HUES48 (cell line): ENCODE data around the gene BLOC1S2.

Experiments
- H3K27ac ChIP-seq: one replicate; pipeline ENCODE4 v1.7.0; 2013; ENCODE audit warnings: low read depth, low read length, inconsistent platforms
- H3K27me3 ChIP-seq: 2 replicates; pipeline ENCODE4 v1.6.1; 2013; ENCODE audit warnings: mild to moderate bottlenecking, low read length; ENCODE audit not compliant: control insufficient read depth, insufficient read depth
- H3K36me3 ChIP-seq: 2 replicates; pipeline ENCODE4 v1.6.1; 2013; ENCODE audit warnings: low read length; ENCODE audit not compliant: control insufficient read depth, insufficient read depth
- H3K4me1 ChIP-seq: 2 replicates; pipeline ENCODE4 v1.6.1; 2013; ENCODE audit warnings: mild to moderate bottlenecking, low read length; ENCODE audit not compliant: control insufficient read depth, insufficient read depth
- H3K4me3 ChIP-seq: 2 replicates; pipeline ENCODE4 v1.5.1; 2013; ENCODE audit warnings: mild to moderate bottlenecking, low read depth, low read length
- H3K9ac ChIP-seq: 2 replicates; pipeline ENCODE4 v1.6.1; 2013; ENCODE audit warnings: mild to moderate bottlenecking, low read depth, low read length, moderate library complexity
- H3K9me3 ChIP-seq: 2 replicates; pipeline ENCODE4 v1.6.1; 2013; ENCODE audit warnings: low read length; ENCODE audit not compliant: control insufficient read depth, insufficient read depth

Gene BLOC1S2

GRCh38 chr10:100286051-100287033, at the start of gene BLOC1S2:
Gene BLOC1S2 (minus strand): TSS chr10:100286680. CDS start chr10:100286659, 21 bp downstream.
- Histone ChIP-seq H3K36me3 (peaks cover 29% of the 10 kb centered on the region), H3K4me1 (peaks cover 10% of the 10 kb centered on the region), H3K4me3 (peak within 1 kb of the TSS; percentile 79), H3K27ac (peak within 1 kb of the TSS; percentile 79), H3K9ac (peak within 1 kb of the TSS; percentile 58), H3K9me3 (no peaks in the 10 kb centered on the region), H3K27me3 (no peaks in the 10 kb centered on the region)

GRCh38 chr10:100334762-100335161, 48.3 kb upstream of the BLOC1S2 start:
- H3K27ac ChIP-seq = no peak overlapping the region
- no peaks in the 10 kb centered on the region for H3K27me3 ChIP-seq
- H3K9me3 ChIP-seq = no peaks in the 10 kb centered on the region

GRCh38 chr10:100333661-100334440, 47.4 kb upstream of the BLOC1S2 start:
- Histone ChIP-seq H3K4me3 (no peak overlapping the region), H3K9me3 (no peaks in the 10 kb centered on the region), H3K9ac (no peak overlapping the region), H3K4me1 (no peaks in the 10 kb centered on the region), H3K36me3 (no peaks in the 10 kb centered on the region), H3K27ac (no peak overlapping the region), H3K27me3 (no peaks in the 10 kb centered on the region; the same call in 1 of the 2 replicates)

More at GRCh38 chr10:100334762-100335161, 48.3 kb upstream of the BLOC1S2 start:
- Histone ChIP-seq H3K4me1 (no peaks in the 10 kb centered on the region), H3K9ac (no peak overlapping the region), H3K4me3 (no peak overlapping the region), H3K36me3 (no peaks in the 10 kb centered on the region)

GRCh38 chr10:100333106-100333505, 46.6 kb upstream of the BLOC1S2 start:
- H3K9me3 ChIP-seq = no peaks in the 10 kb centered on the region
- H3K9ac ChIP-seq = no peak overlapping the region
- no peaks in the 10 kb centered on the region; the same call in 1 of the 2 replicates for H3K27me3 ChIP-seq
- H3K36me3 ChIP-seq = no peaks in the 10 kb centered on the region
- H3K4me1 ChIP-seq = no peaks in the 10 kb centered on the region
- no peak overlapping the region for H3K27ac ChIP-seq
- H3K4me3 ChIP-seq = no peak overlapping the region

- no peak within 1 kb of the TSS for H3K27ac ChIP-seq
- no peak within 1 kb of the TSS for H3K9ac ChIP-seq
- peaks cover 3% of the 10 kb centered on the region for H3K27me3 ChIP-seq
- H3K36me3 ChIP-seq = no peaks in the 10 kb centered on the region
- no peak within 1 kb of the TSS for H3K4me3 ChIP-seq
- H3K4me1 ChIP-seq = no peaks in the 10 kb centered on the region
- H3K9me3 ChIP-seq = no peaks in the 10 kb centered on the region
These were observed 43.6 kb upstream of the BLOC1S2 start, which contains the start of gene PKD2L1 for GRCh38 chr10:100330079-100330478. Gene PKD2L1 (minus strand): TSS chr10:100330228. CDS start chr10:100330103, 125 bp downstream.

GRCh38 chr10:100328198-100328597, 41.7 kb upstream of the BLOC1S2 start:
- Histone ChIP-seq H3K9me3 (no peaks in the 10 kb centered on the region), H3K4me1 (no peaks in the 10 kb centered on the region), H3K27me3 (peaks cover 3% of the 10 kb centered on the region), H3K27ac (no peak overlapping the region), H3K9ac (no peak overlapping the region), H3K4me3 (no peak overlapping the region), H3K36me3 (no peaks in the 10 kb centered on the region)

GRCh38 chr10:100327718-100328009, 41.2 kb upstream of the BLOC1S2 start:
- Histone ChIP-seq H3K9ac (no peak overlapping the region), H3K27ac (no peak overlapping the region), H3K9me3 (no peaks in the 10 kb centered on the region), H3K4me1 (no peaks in the 10 kb centered on the region), H3K27me3 (peaks cover 3% of the 10 kb centered on the region), H3K36me3 (no peaks in the 10 kb centered on the region), H3K4me3 (no peak overlapping the region)

GRCh38 chr10:100327007-100327717, 40.7 kb upstream of the BLOC1S2 start:
- no peaks in the 10 kb centered on the region for H3K36me3 ChIP-seq
- H3K4me3 ChIP-seq = no peak overlapping the region
- H3K4me1 ChIP-seq = no peaks in the 10 kb centered on the region
- H3K9me3 ChIP-seq = no peaks in the 10 kb centered on the region
- H3K27ac ChIP-seq = no peak overlapping the region
- peaks cover 3% of the 10 kb centered on the region for H3K27me3 ChIP-seq
- no peak overlapping the region for H3K9ac ChIP-seq

GRCh38 chr10:100325158-100325557, 38.7 kb upstream of the BLOC1S2 start:
- Histone ChIP-seq H3K9me3 (no peaks in the 10 kb centered on the region), H3K27ac (no peak overlapping the region), H3K9ac (no peak overlapping the region), H3K4me3 (no peak overlapping the region), H3K4me1 (no peaks in the 10 kb centered on the region), H3K27me3 (peaks cover 3% of the 10 kb centered on the region), H3K36me3 (no peaks in the 10 kb centered on the region)

- H3K36me3 ChIP-seq = no peaks in the 10 kb centered on the region
- no peaks in the 10 kb centered on the region for H3K4me1 ChIP-seq
- H3K27me3 ChIP-seq = no peaks in the 10 kb centered on the region; the same call in 1 of the 2 replicates
- H3K9me3 ChIP-seq = no peaks in the 10 kb centered on the region
- no peak overlapping the region for H3K9ac ChIP-seq
- H3K27ac ChIP-seq = no peak overlapping the region
- H3K4me3 ChIP-seq = no peak overlapping the region
These were observed 33.4 kb upstream of the BLOC1S2 start for GRCh38 chr10:100319707-100320402.
